Transverse colon (tissue), 4 donors: ENCODE measurements around the gene JCAD. TPM values are rescaled to one million over a fixed set of nuclear protein-coding genes. Genes with fewer than 3 reads are reported as not detected.

Experiments used
- DNase-seq: peaks from one replicate; pipeline ENCODE4 v3.0.0-alpha.2; 2019
- H3K27ac ChIP-seq, 4 donors: fragments of 200-600 bp; sonication (generic); 2 replicates each; pipeline ENCODE4 v1.5.1; 2016 to 2018; ENCODE audit warnings: inconsistent platforms in 4 of 4
- H3K27me3 ChIP-seq: fragments of 200-600 bp; sonication (generic); 2 replicates; pipeline ENCODE4 v1.5.1; 2017; ENCODE audit warnings: inconsistent platforms
- H3K36me3 ChIP-seq, 4 donors: fragments of 200-600 bp; sonication (generic); 2 replicates each; pipeline ENCODE4 v1.5.1; 2017 to 2019; ENCODE audit warnings: inconsistent platforms in 4 of 4
- H3K4me1 ChIP-seq, 4 donors: fragments of 200-600 bp; sonication (generic); 2 replicates each; pipeline ENCODE4 v1.5.1; 2017 to 2020; ENCODE audit warnings: inconsistent platforms in 4 of 4
- H3K4me3 ChIP-seq, 4 donors: fragments of 200-600 bp; sonication (generic); 1 replicate in 1 of 4; 2 replicates in 3 of 4; pipeline versions ENCODE4 v1.5.1 to v1.6.1; 2017 to 2019; ENCODE audit warnings: inconsistent platforms in 4 of 4
- H3K9me3 ChIP-seq, 2 donors: fragments of 200-600 bp; sonication (generic); 2 replicates each; pipeline ENCODE4 v1.5.1; 2017 to 2019; ENCODE audit warnings: inconsistent platforms in 2 of 2
- EP300 ChIP-seq: sonication (generic); formaldehyde crosslinking; IDR thresholded peaks from one replicate; pipeline ENCODE4 v1.6.1; 2017; ENCODE audit warnings: antibody characterized with exemption, low read depth
- POLR2A ChIP-seq: fragments of 450-650 bp; IDR thresholded peaks from one replicate; pipeline ENCODE4 v1.6.1; 2016; ENCODE audit warnings: antibody characterized with exemption, mild to moderate bottlenecking, moderate library complexity
- POLR2AphosphoS5 ChIP-seq, 3 donors: sonication (generic); formaldehyde crosslinking; IDR thresholded peaks; one replicate each; pipeline ENCODE4 v1.6.1; 2016; ENCODE audit warnings: antibody characterized with exemption in 3 of 3
- WGBS, 2 donors: methylation state at CpG; one replicate each; pipeline ENCODE4 v1.1.5; 2018; ENCODE audit warnings: low coverage in 1 of 2; 5-methylcytosine and 5-hydroxymethylcytosine counted together
- in situ Hi-C, 4 donors: fragments of 200-750 bp; cut with MboI; loops; one replicate each; pipeline versions ENCODE4 v1.15.0 to v1.15.1; 2017; ENCODE audit warnings: low sequenced_read_pairs in 3 of 4, low pct_ligation_motif_present in 1 of 4, low pct_unique_long_range_greater_than_20kb in 1 of 4
- intact Hi-C: fragments of 100-400 bp; cut with DNase I; formaldehyde crosslinking; loops from one replicate; pipeline ENCODE4 v1.15.1; 2023; ENCODE audit warnings: low total_unique reads
- total RNA-seq, 4 donors: library from RNA; depleted of rRNA; stranded (reverse); fragments of >200 nt; gene quantifications; one replicate each; pipeline ENCODE4 v1.1.0, GENCODE V29; 2016
- TF ChIP-seq, protein P1 (sequence below), 5 experiments: fragments of 200-600 bp in 3 of 5; fragments of 450-650 bp in 2 of 5; sonication (generic) in 3 of 5; IDR thresholded peaks; 1 replicate in 2 of 5; 2 replicates in 3 of 5; pipeline ENCODE4 v1.5.1; 2016 to 2017; ENCODE audit warnings: antibody characterized with exemption in 5 of 5, inconsistent platforms in 3 of 5, mild to moderate bottlenecking in 2 of 5, moderate library complexity in 1 of 5

The JCAD gene
- total RNA-seq, 4 donors from 2014 or later, result 13.0 to 40.8 (median 19.9) TPM

- DNase-seq, result no peak
- Histone ChIP-seq H3K9me3 (no peaks in the 10 kb centered on the region), H3K27me3 (no peaks in the 10 kb centered on the region), H3K36me3 (no peaks in the 10 kb centered on the region), H3K4me1 (no peaks in the 10 kb centered on the region), H3K27ac (no peak overlapping the region), H3K4me3 (no peak overlapping the region)
- intact Hi-C loops, result no loop called here
- TF ChIP-seq, protein P1, sequence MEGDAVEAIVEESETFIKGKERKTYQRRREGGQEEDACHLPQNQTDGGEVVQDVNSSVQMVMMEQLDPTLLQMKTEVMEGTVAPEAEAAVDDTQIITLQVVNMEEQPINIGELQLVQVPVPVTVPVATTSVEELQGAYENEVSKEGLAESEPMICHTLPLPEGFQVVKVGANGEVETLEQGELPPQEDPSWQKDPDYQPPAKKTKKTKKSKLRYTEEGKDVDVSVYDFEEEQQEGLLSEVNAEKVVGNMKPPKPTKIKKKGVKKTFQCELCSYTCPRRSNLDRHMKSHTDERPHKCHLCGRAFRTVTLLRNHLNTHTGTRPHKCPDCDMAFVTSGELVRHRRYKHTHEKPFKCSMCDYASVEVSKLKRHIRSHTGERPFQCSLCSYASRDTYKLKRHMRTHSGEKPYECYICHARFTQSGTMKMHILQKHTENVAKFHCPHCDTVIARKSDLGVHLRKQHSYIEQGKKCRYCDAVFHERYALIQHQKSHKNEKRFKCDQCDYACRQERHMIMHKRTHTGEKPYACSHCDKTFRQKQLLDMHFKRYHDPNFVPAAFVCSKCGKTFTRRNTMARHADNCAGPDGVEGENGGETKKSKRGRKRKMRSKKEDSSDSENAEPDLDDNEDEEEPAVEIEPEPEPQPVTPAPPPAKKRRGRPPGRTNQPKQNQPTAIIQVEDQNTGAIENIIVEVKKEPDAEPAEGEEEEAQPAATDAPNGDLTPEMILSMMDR (IDR thresholded peaks at IDR 0.05), result no peak
- TF ChIP-seq EP300 (no peak), POLR2AphosphoS5 (IDR thresholded peaks at IDR 0.05) (no peak), POLR2A (no peak)
- 63 to 74% methylated on average over 3 of the region's 3 CpGs for WGBS, 2 donors
- in situ Hi-C loops, result loop anchor here in 1 of 4 donors (25.0 kb wide), 1 partner anchor 263 kb away; no protein-coding TSS in a partner anchor
Observed at GRCh38 chr10:29974773-29975172, 84.6 kb downstream of the JCAD start.

DNA sequence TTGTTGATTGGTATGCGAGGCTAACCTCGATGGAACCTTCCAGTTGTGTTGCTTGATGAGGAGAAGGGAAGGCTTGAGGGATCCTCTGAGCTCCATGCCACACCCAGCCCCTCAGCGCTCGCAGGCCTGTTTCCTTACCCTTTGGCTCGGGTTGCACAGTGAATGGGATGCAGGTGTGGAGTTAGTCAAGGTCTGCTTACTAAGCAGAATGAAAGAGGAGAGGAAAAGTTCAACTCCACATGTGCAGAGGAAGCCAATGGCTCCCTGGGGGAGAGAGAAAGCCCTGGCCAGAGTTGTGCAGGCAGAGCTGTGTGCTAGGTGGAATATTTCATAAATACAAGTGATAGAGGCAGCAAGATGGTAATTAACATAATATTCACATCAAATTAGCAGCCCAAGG is 85.5 kb downstream of the JCAD start:
- Histone ChIP-seq H3K9me3 (no peaks in the 10 kb centered on the region), H3K36me3 (no peaks in the 10 kb centered on the region), H3K4me1 (no peaks in the 10 kb centered on the region), H3K27ac (no peak overlapping the region), H3K27me3 (no peaks in the 10 kb centered on the region), H3K4me3 (no peak overlapping the region)
- TF ChIP-seq POLR2AphosphoS5 (IDR thresholded peaks at IDR 0.05) (no peak), POLR2A (no peak), EP300 (no peak)
- TF ChIP-seq, protein P1 (IDR thresholded peaks at IDR 0.05), result no peak
- no peak for DNase-seq
- in situ Hi-C loops (no loop called here), intact Hi-C loops (no loop called here)
- WGBS, 2 donors, result 83 to 93% methylated on average over 2 to 5 of the region's 5 CpGs

GRCh38 chr10:29970576-29970975 is 88.8 kb downstream of the JCAD start:
- H3K4me3 ChIP-seq, result no peak overlapping the region
- DNase-seq, result no peak
- in situ Hi-C loops, result no loop called here
- WGBS, 2 donors, result 63 to 67% methylated on average over 1 to 2 of the region's 2 CpGs
- intact Hi-C loops, result no loop called here
- no peaks in the 10 kb centered on the region for H3K9me3 ChIP-seq
- no peaks in the 10 kb centered on the region for H3K27me3 ChIP-seq
- peaks cover 0 to 6% (median 2%) of the 10 kb centered on the region in 4 donors for H3K4me1 ChIP-seq
- no peak overlapping the region for H3K27ac ChIP-seq
- H3K36me3 ChIP-seq, result no peaks in the 10 kb centered on the region
- no peak for TF ChIP-seq POLR2A
- TF ChIP-seq, protein P1 (IDR thresholded peaks at IDR 0.05), result no peak
- no peak for TF ChIP-seq POLR2AphosphoS5 (IDR thresholded peaks at IDR 0.05)
- TF ChIP-seq EP300, result no peak

- TF ChIP-seq, protein P1 (IDR thresholded peaks at IDR 0.05), result no peak
- TF ChIP-seq POLR2AphosphoS5 (IDR thresholded peaks at IDR 0.05), result no peak
- no peak for TF ChIP-seq EP300
- TF ChIP-seq POLR2A, result no peak
- DNase-seq, result no peak
- Histone ChIP-seq H3K9me3 (no peaks in the 10 kb centered on the region), H3K36me3 (no peaks in the 10 kb centered on the region), H3K27me3 (no peaks in the 10 kb centered on the region), H3K4me3 (no peak overlapping the region), H3K4me1 (peaks cover 0 to 6% (median 2%) of the 10 kb centered on the region in 4 donors), H3K27ac (peak overlapping the region in 1 of 4 donors; percentile 32)
- 52 to 100% methylated on average over 1 to 6 of the region's 6 CpGs for WGBS, 2 donors
- intact Hi-C loops (no loop called here), in situ Hi-C loops (no loop called here)
Observed at GRCh38 chr10:29970012-29970396, 89.4 kb downstream of the JCAD start.
